DND-41 (cell line): ENCODE results near the gene GABBR2.

Experiments
- CTCF ChIP-seq: IDR thresholded peaks from 2 replicates; pipeline ENCODE4 v1.5.1; 2012; ENCODE audit warnings: borderline replicate concordance, low read length, moderate library complexity, mild to moderate bottlenecking; ENCODE audit not compliant: poor library complexity, severe bottlenecking; ENCODE audit errors: extremely low read depth
- EZH2 ChIP-seq: IDR thresholded peaks from 3 replicates; pipeline ENCODE4 v1.6.1; 2012; ENCODE audit warnings: borderline replicate concordance, low read depth, mild to moderate bottlenecking, moderate library complexity, low read length, inconsistent platforms; ENCODE audit not compliant: severe bottlenecking

- no peak for TF ChIP-seq CTCF
- no peak for TF ChIP-seq EZH2
Observed at GRCh38 chr9:98522487-98522886, 186.2 kb downstream of the GABBR2 start.
